HK-2 (cell line): ENCODE results near the gene KIFBP.
"Not testable (repeated sequence)": the region's sequence is repeated elsewhere in the genome, so short reads cannot be mapped to it uniquely, and the experiment has no call there.

ENCODE experiments used
- DNase-seq: peaks from one replicate; pipeline ENCODE4 v3.0.0-alpha.2; 2018; ENCODE audit not compliant: unreplicated experiment

Gene KIFBP

GRCh38 chr10:68988530-68989316 lies at the start of gene KIFBP:
KIFBP (plus strand) TSS chr10:68988803; CDS start chr10:68988833, 30 bp downstream.
- peak; percentile 96 for DNase-seq

- DNase-seq, result no peak
These were observed 49.7 kb upstream of the KIFBP start for GRCh38 chr10:68938884-68939283.

GRCh38 chr10:68940917-68941316 lies 47.7 kb upstream of the KIFBP start:
- not testable (repeated sequence) for DNase-seq

- DNase-seq, result no peak
These were observed 38.0 kb upstream of the KIFBP start for GRCh38 chr10:68950598-68950997.

GRCh38 chr10:68954904-68955303 lies 33.7 kb upstream of the KIFBP start:
- DNase-seq, result no peak

GRCh38 chr10:68955355-68955831 lies 33.2 kb upstream of the KIFBP start:
- DNase-seq, result peak; percentile 60

DNA sequence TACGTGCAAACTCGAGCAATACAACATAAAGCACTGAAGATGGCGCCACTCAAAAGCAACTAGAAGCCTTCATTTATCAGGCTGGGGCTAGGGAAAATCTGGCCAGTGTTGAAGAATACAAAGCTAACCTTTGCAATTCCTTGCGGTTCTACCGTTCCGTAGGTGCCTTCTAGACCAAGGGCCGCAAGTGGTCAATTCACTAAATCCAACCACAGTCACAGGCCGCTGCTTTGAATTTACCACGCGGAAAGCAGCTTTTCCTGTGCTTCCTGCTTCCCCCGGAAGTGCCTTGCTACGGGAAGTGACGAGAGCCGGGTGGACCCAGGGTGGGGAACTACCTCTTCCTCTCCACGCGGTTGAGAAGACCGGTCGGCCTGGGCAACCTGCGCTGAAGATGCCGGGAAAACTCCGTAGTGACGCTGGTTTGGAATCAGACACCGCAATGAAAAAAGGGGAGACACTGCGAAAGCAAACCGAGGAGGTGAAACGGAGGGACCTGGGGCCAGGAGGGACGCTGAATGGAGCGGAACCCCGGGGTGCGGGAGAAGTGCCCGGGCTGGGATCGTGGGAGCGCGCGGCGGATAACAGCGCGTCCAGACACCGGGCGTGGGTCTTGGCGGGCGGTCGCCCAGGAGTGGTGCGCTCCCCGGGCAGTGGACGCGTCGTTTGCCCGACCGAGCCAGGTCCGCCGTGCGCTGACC lies 32.6 kb upstream of the KIFBP start, which contains the start of gene DDX21:
TSS of gene DDX21 (plus strand) at position 339 of the 701 bp plus-strand sequence. CDS start at position 395, 56 bp downstream.
- DNase-seq, result peak; percentile 92

DNA sequence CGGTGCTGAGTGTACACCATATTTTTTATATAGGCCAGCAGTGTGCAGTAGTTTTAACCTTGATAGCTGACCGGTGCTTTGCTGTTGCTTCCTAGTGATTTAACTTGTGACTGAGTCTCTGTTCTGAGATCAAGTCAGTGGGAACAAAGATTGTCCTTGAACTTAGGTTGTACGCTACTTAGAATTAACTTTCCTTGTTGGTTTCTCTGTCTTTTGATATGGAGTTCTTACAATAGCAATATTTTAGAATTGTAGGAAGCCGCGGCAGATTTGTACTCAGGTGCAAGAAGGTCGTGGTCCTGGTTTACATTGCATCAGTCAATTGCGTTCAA lies 31.4 kb upstream of the KIFBP start:
- DNase-seq, result no peak

DNA sequence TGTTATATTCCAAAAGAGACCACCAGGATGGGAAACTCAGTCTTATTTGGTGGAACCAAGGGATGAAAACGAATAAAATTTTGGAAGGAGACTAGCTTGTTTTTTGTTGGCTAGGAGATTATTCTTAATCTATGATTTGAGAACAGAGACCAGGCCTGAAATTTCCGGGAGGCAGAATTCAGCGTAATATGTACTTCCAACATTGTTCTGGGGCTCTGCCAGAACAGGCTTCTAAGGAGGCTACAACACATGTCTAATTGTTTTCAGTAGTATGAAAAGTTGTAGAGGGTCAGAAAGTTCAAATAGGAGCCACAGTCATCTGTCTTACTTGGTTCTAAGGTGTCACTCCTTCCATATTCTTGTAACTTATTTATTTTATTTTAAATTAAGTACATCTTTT lies 30.9 kb upstream of the KIFBP start:
- DNase-seq, result no peak

- no peak for DNase-seq
These were observed 28.7 kb upstream of the KIFBP start for GRCh38 chr10:68959695-68960527.

DNA sequence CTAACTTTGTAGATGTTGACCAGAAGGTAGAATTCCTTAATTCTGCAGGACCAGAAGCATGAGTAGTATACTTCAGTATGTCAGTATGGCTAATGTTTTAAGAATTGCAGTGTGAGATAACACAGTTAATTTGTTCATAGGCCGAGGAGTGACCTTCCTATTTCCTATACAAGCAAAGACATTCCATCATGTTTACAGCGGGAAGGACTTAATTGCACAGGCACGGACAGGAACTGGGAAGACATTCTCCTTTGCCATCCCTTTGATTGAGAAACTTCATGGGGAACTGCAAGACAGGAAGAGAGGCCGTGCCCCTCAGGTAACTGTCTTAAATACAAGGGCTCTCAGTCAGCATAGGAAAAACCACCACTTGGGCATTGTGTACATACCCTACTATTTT lies 25.5 kb upstream of the KIFBP start:
- no peak for DNase-seq

DNA sequence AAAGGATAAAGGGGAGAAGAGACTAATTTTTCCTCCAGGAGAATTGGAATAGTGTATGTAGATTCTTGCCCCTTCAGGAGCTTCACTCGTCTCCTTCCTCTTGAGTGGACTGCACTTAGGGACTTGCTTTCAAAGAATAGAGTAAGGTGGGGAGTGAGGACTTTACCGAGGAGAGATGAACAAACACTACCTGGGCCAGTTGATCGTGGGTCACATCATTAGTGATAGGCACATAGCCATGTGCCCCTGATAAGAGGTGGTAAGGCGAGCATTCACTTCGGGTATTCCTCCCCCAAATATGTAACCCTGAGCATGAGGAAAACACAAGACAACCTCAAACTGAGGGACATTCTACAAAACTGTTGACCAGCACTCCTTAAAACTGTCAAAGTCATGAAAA lies 14.6 kb upstream of the KIFBP start:
- no peak for DNase-seq

GRCh38 chr10:68975936-68976473 lies 12.6 kb upstream of the KIFBP start:
- not testable (repeated sequence) for DNase-seq

GRCh38 chr10:68979738-68980137 lies 8.9 kb upstream of the KIFBP start:
- not testable (repeated sequence) for DNase-seq

DNA sequence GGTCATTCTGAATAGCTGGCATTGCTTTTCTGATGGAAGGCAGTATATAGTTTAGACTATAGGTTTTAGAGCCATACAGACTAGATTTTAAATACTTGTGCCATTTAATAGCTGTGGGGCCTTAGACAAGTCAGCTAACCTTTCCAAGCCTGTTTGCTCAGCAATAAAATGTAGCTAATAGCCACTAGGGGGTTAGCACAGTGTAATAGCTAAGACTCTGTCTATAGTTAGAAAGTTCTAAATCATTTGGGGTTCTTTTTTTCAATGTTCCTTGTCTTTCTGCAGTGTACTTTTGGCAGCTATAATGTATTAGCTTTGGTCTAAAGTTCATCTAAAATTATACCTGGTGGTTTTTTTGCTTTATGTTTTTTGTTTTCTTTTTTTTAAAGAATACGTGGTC lies 7.5 kb upstream of the KIFBP start:
- no peak for DNase-seq

GRCh38 chr10:68982389-68982788 lies 6.2 kb upstream of the KIFBP start:
- DNase-seq, result no peak

DNA sequence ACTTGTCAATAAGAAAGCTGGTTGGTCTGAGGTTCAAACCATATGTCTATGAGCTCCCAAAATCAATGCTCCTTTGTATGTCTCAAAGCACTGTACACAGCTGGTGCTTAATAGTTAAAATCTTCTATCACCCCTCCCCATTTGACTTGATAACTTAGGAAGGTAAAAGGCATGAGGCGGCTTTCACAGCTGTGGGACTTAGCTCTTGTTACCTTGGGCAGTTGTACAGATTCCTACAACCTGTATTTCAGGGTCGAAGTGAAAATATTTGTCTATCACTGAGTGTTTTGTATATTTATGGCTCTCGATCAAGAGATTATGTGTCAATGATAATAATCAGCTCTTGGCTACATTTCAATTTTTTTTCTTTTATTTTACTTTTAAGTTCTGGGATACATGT lies 992 bp upstream of the KIFBP start:
- DNase-seq, result no peak

GRCh38 chr10:68989317-68989990 lies 851 bp downstream of the KIFBP start:
- DNase-seq, result no peak

- no peak for DNase-seq
These were observed 4.2 kb downstream of the KIFBP start for GRCh38 chr10:68992636-68993440.

DNA sequence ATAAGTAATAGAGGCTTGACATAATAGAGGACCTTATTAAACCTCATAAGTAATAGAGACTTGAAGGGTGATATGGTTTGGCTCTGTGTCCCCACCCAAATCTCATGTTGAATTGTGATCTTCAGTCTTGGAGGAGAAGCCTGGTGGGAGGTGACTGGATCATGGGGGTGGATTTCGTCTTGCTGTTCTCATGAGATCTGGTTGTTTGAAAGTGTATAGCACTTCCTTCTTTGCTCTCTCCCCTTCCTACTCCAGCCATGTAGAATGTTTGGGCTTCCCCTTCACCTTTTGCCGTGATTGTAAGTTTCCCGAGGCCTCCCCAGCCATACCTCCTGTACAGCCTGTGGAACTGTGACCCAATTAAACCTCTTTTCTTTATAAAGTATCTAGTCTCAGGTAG lies 8.6 kb downstream of the KIFBP start:
- no peak for DNase-seq

DNA sequence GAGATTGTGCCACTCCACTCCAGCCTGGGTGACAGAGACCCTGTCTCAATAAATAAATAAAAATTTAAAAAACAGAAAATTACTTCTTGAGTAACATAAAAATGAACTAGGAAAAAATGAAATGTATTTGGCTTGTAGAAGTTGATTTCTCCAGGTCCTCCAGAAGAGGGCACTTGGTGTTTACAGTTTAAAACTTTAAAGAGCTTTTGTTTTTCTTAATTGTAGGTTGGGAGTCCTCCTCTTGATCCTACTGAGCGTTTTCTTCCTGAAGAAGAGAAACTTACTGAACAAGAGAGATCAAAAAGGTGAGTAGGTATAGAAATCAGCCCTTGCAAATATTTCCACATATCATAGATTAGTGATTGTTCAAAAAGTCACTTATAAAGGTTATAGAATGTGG lies 16.2 kb downstream of the KIFBP start:
- DNase-seq, result no peak
